ENCODE results near the gene EDEM3. TPM values are rescaled to one million over a fixed set of nuclear protein-coding genes. Genes with fewer than 3 reads are reported as not detected.

Gene EDEM3
- total and polyA plus RNA-seq, 2 of the 8 experiments (the other 6 are each of a cell fraction or from before 2014, with no cell fraction given), result 1.6 to 14.0 TPM

DNA sequence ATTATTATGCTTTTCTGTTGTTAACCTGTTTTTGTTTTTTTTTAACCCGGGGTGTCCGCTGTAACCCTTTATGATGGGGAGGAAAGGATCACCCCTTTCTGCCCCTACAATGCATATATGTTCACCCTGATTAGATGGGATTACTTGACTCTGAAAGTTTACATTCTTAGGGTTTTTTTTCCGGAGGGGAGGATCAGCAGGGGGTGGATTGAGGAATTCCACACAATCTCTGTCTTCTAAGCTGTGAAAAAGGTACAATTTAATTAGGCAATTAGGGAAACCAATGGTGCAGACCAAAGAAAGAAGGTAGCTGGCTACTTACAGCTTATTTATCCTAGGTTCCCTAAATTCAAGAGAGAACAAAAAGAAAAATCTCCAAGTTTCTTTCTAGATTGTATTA lies 58.3 kb downstream of the EDEM3 start:
- no peak overlapping the region for H2BK15ac ChIP-seq (ENCODE audit: low read length)
- FAIRE-seq, result peak; percentile 65
- no peak overlapping the region for H2BK5ac ChIP-seq (ENCODE audit: low read depth, low read length)
- H4K20me1 ChIP-seq (replicated peaks in 1 of 2; ENCODE audit: control insufficient read depth in 1 of 2, insufficient read depth in 2 of 2, low read length in 2 of 2), result no peaks in the 10 kb centered on the region
- no peak overlapping the region for H4K5ac ChIP-seq (ENCODE audit: insufficient read length, low read depth, low read length)
- no peak overlapping the region for H3K23ac ChIP-seq (ENCODE audit: insufficient read length)
- H3K4me3 ChIP-seq (ENCODE audit: extremely low read depth in 1 of 4, insufficient read depth in 2 of 4, low read depth in 3 of 4, low read length in 4 of 4), result no peak overlapping the region
- no peaks in the 10 kb centered on the region for H3K79me1 ChIP-seq (ENCODE audit: low read depth, low read length)
- no peak overlapping the region for H2BK120ac ChIP-seq (replicated peaks; ENCODE audit: low read depth, low read length)
- no peak overlapping the region for H2AK5ac ChIP-seq (ENCODE audit: low read depth, low read length)
- H2BK12ac ChIP-seq (ENCODE audit: low read depth, low read length), result no peak overlapping the region
- no peak for TF ChIP-seq ZNF274 (IDR thresholded peaks at IDR 0.05; ENCODE audit: borderline replicate concordance, extremely low read depth, low read length)
- TF ChIP-seq TEAD4 (IDR thresholded peaks at IDR 0.05; ENCODE audit: low read depth, low read length), result no peak
- TF ChIP-seq EP300 (IDR thresholded peaks at IDR 0.05; ENCODE audit: borderline replicate concordance in 1 of 2, low read depth in 2 of 2, low read length in 2 of 2), result no peak
- no peak for TF ChIP-seq EZH2 (IDR thresholded peaks at IDR 0.05; ENCODE audit: low read depth, low read length, severe bottlenecking)
- peak; percentile 25; the same call in 1 of the 2 replicates for TF ChIP-seq KDM1A (IDR thresholded peaks at IDR 0.05; ENCODE audit: borderline replicate concordance, low read length)
- TF ChIP-seq CBX8 (IDR thresholded peaks at IDR 0.05; ENCODE audit: borderline replicate concordance, low read depth, low read length), result no peak
- TF ChIP-seq USF2 (IDR thresholded peaks at IDR 0.05; ENCODE audit: low read length), result no peak
- no peak overlapping the region for H3K18ac ChIP-seq (ENCODE audit: extremely low read depth, low read length)
- CTCF ChIA-PET (ENCODE audit: partially characterized antibody), result interaction anchor here (1.0 to 1.5 kb wide), 2 partner anchors 454 to 474 kb away, joined by 3 read pairs; no protein-coding TSS in a partner anchor
- peaks cover 0 to 4% (median 0%) of the 10 kb centered on the region in 4 experiments; a peak in 1 of 7 replicates for H3K4me1 ChIP-seq (replicated peaks in 1 of 4; ENCODE audit: control insufficient read depth in 3 of 4, insufficient read depth in 4 of 4, low read length in 3 of 4)
- H4K91ac ChIP-seq (replicated peaks; ENCODE audit: insufficient read length, low read length), result no peak overlapping the region
- no peaks in the 10 kb centered on the region for H3K79me2 ChIP-seq (ENCODE audit: control insufficient read depth in 1 of 2, insufficient read depth in 2 of 2, low read length in 2 of 2)
- no peaks in the 10 kb centered on the region for H3K36me3 ChIP-seq (ENCODE audit: control insufficient read depth in 2 of 4, insufficient read depth in 4 of 4, low read length in 3 of 4)
- H2BK20ac ChIP-seq (ENCODE audit: low read length), result no peak overlapping the region
- H3K23me2 ChIP-seq (ENCODE audit: low read depth, low read length), result no peaks in the 10 kb centered on the region
- H3K9ac ChIP-seq (replicated peaks in 1 of 4; ENCODE audit: extremely low read depth in 1 of 4, low read depth in 3 of 4, low read length in 3 of 4), result no peak overlapping the region
- POLR2A ChIA-PET (ENCODE audit: partially characterized antibody), result no interaction called here
- no peak overlapping the region for H3K4ac ChIP-seq (replicated peaks; ENCODE audit: insufficient read length, low read depth, low read length)
- no peak overlapping the region for H3K14ac ChIP-seq (ENCODE audit: insufficient read length)
- no peak overlapping the region for H3K56ac ChIP-seq (replicated peaks; ENCODE audit: insufficient read length, low read depth, low read length)
- H3K4me2 ChIP-seq (ENCODE audit: insufficient read depth in 1 of 2, low read depth in 2 of 2, low read length in 2 of 2), result no peak overlapping the region
- H3K9me3 ChIP-seq (ENCODE audit: insufficient read depth in 2 of 2, low read depth in 1 of 2, low read length in 1 of 2), result no peaks in the 10 kb centered on the region
- no peak overlapping the region for H4K8ac ChIP-seq (ENCODE audit: extremely low read depth, insufficient read depth, low read length)
- H3K27me3 ChIP-seq (replicated peaks in 1 of 4; ENCODE audit: control insufficient read depth in 3 of 4, extremely low read depth in 1 of 4, insufficient read depth in 3 of 4, low read length in 3 of 4), result no peaks in the 10 kb centered on the region
- no peak overlapping the region for H2AFZ ChIP-seq (ENCODE audit: low read length)
- 62% methylated on average over 3 of the region's 3 CpGs; no CpG with 5 or more reads in 1 of the 2 experiments for WGBS, 2 experiments (ENCODE audit: extremely low coverage in 1 of 2, insufficient coverage in 1 of 2, insufficient read length in 1 of 2, insufficient replicate concordance in 2 of 2, low coverage in 1 of 2, low lambda C conversion rate in 2 of 2, missing lambda C conversion rate in 1 of 2)
- no peak overlapping the region for H3K27ac ChIP-seq (ENCODE audit: low read depth, low read length)
- DNase-seq (ENCODE audit: low read depth in 1 of 2, low spot score in 2 of 2), result no peak

Data from H1 (cell line).